GM12878 (cell line): Measurements from ENCODE around the gene NRG2. TPM values are rescaled to one million over a fixed set of nuclear protein-coding genes. Genes with fewer than 3 reads are reported as not detected.

Experiments
- ATAC-seq: fragments of 200-7000 bp; cut with Tn5 transposase; 3 replicates; pipeline ENCODE4 v1.9.1; 2020; ENCODE audit warnings: mild to moderate bottlenecking, moderate library complexity
- BruUV-seq: library from RNA; stranded (reverse); fragments of 400-500 nt; replicated peaks from 2 replicates; lab custom pipeline; 2021; lab: Mats Ljungman, UMichigan
- CTCF ChIA-PET: fragments of 300-600 bp; sonication (Branson Sonifier 250); formaldehyde crosslinking; extraction: SDS; loops from one replicate; lab custom pipeline; 2021; ENCODE audit warnings: inconsistent platforms; lab: Yijun Ruan, JAX
- POLR2A ChIA-PET: fragments of 350-600 bp; formaldehyde crosslinking; extraction: SDS; loops from one replicate; lab custom pipeline; 2021; ENCODE audit warnings: inconsistent platforms; lab: Charles Lee
- RAD21 ChIA-PET: fragments of 300-600 bp; sonication (Branson Sonifier 250); formaldehyde crosslinking; loops from one replicate; lab custom pipeline; 2023; ENCODE audit warnings: antibody characterized with exemption; ENCODE audit not compliant: unreplicated experiment; lab: Charles Lee
- SMC1A ChIA-PET: fragments of 300-600 bp; sonication (Branson Sonifier 250); formaldehyde crosslinking; loops from one replicate; lab custom pipeline; 2023; ENCODE audit not compliant: unreplicated experiment, uncharacterized antibody; lab: Charles Lee
- DNase-seq: peaks from one replicate; pipeline ENCODE4 v3.0.0-alpha.2; 2011; ENCODE audit warnings: low read depth, low spot score
- FAIRE-seq: peaks from 3 replicates; lab custom pipeline; 2011; peaks lifted over from hg19 to GRCh38; lab: Jason Lieb, UNC
- H2AFZ ChIP-seq: 2 replicates; pipeline ENCODE4 v1.6.0; 2011; ENCODE audit warnings: low read depth, low read length, control low read depth; ENCODE audit not compliant: control insufficient read depth
- H3K27ac ChIP-seq: 2 replicates; pipeline ENCODE4 v1.5.1; 2011; ENCODE audit warnings: control low read depth; ENCODE audit not compliant: control insufficient read depth, insufficient read depth
- H3K27me3 ChIP-seq, 2 experiments: replicated peaks in 1 of 2; 2 replicates each; pipeline versions ENCODE4 v1.6.0 to v1.6.1; 2011; ENCODE audit warnings: low read length in 1 of 2; ENCODE audit not compliant: control insufficient read depth in 2 of 2, insufficient read depth in 2 of 2
- H3K36me3 ChIP-seq, 2 experiments: 2 replicates each; pipeline ENCODE4 v1.5.1; 2011; ENCODE audit warnings: low read length in 1 of 2; ENCODE audit not compliant: control insufficient read depth in 2 of 2, insufficient read depth in 2 of 2
- H3K4me1 ChIP-seq: 2 replicates; pipeline ENCODE4 v1.6.1; 2011; ENCODE audit warnings: mild to moderate bottlenecking, low read length, moderate library complexity, mixed read lengths; ENCODE audit not compliant: control insufficient read depth, insufficient read depth
- H3K4me2 ChIP-seq: 2 replicates; pipeline ENCODE4 v1.6.0; 2011; ENCODE audit warnings: control low read depth; ENCODE audit not compliant: control insufficient read depth, insufficient read depth
- H3K4me3 ChIP-seq: fragments of 200-600 bp; sonication (generic); 2 replicates; pipeline ENCODE4 v1.5.1; 2016
- H3K79me2 ChIP-seq: 2 replicates; pipeline ENCODE4 v1.6.0; 2011; ENCODE audit warnings: low read length; ENCODE audit not compliant: control insufficient read depth, insufficient read depth
- H3K9ac ChIP-seq: 2 replicates; pipeline ENCODE4 v1.8.0; 2011; ENCODE audit warnings: low read length, control low read depth, mixed read lengths; ENCODE audit not compliant: control insufficient read depth, insufficient read depth
- H3K9me3 ChIP-seq: replicated peaks from 3 replicates; pipeline ENCODE4 v1.5.1; 2011; ENCODE audit warnings: mild to moderate bottlenecking, low read length; ENCODE audit not compliant: control insufficient read depth, insufficient read depth
- H4K20me1 ChIP-seq: 2 replicates; pipeline ENCODE4 v1.6.0; 2011; ENCODE audit not compliant: control insufficient read depth, insufficient read depth
- BACH1 ChIP-seq: fragments of 450-650 bp; IDR thresholded peaks from 2 replicates; pipeline ENCODE4 v1.6.1; 2017; ENCODE audit warnings: mild to moderate bottlenecking, borderline replicate concordance
- BHLHE40 ChIP-seq, 2 experiments: fragments of 450-650 bp in 1 of 2; IDR thresholded peaks; 2 replicates each; pipeline ENCODE4 v1.6.1; 2011 to 2017; ENCODE audit warnings: low read depth in 2 of 2, borderline replicate concordance in 1 of 2, improper control_type of control experiment in 1 of 2, low read length in 1 of 2, mild to moderate bottlenecking in 1 of 2
- CHD2 ChIP-seq: IDR thresholded peaks from 2 replicates; pipeline ENCODE4 v1.6.1; 2011; ENCODE audit warnings: low read depth, low read length, improper control_type of control experiment, borderline replicate concordance
- ESRRA ChIP-seq: IDR thresholded peaks from 2 replicates; pipeline ENCODE4 v1.6.1; 2012; ENCODE audit warnings: mild to moderate bottlenecking, low read length, improper control_type of control experiment
- ETV6 ChIP-seq, 2 experiments: fragments of 450-650 bp in 1 of 2; IDR thresholded peaks in 1 of 2; conservative IDR thresholded peaks in 1 of 2; 2 replicates each; pipeline ENCODE4 v1.6.1; 2014; ENCODE audit warnings: antibody characterized with exemption in 1 of 2, borderline replicate concordance in 1 of 2, low read depth in 1 of 2, mild to moderate bottlenecking in 1 of 2, moderate library complexity in 1 of 2
- IRF4 ChIP-seq: IDR thresholded peaks from 2 replicates; pipeline ENCODE4 v1.6.1; 2011; ENCODE audit warnings: low read depth, low read length
- MYB ChIP-seq: fragments of 150-350 bp; IDR thresholded peaks from 2 replicates; pipeline ENCODE4 v1.6.1; 2014; ENCODE audit warnings: mild to moderate bottlenecking, low read depth, low read length, borderline replicate concordance
- PAX8 ChIP-seq: fragments of 450-650 bp; IDR thresholded peaks from 2 replicates; pipeline ENCODE4 v1.6.1; 2017; ENCODE audit warnings: mild to moderate bottlenecking, moderate library complexity
- POLR2AphosphoS2 ChIP-seq: IDR thresholded peaks from 2 replicates; pipeline ENCODE4 v1.6.1; 2011; ENCODE audit warnings: low read depth, mild to moderate bottlenecking, low read length, improper control_type of control experiment, moderate library complexity
- POLR2AphosphoS5 ChIP-seq: IDR thresholded peaks from 2 replicates; pipeline ENCODE4 v1.6.1; 2011; ENCODE audit warnings: mild to moderate bottlenecking, low read length, inconsistent platforms
- RBBP5 ChIP-seq: fragments of 200-600 bp; sonication (generic); conservative IDR thresholded peaks from 2 replicates; pipeline ENCODE4 v1.6.1; 2016
- SMAD5 ChIP-seq: IDR thresholded peaks from 2 replicates; pipeline ENCODE4 v1.6.1; 2016; ENCODE audit warnings: antibody characterized with exemption, low read depth
- ZNF384 ChIP-seq: IDR thresholded peaks from 2 replicates; pipeline ENCODE4 v1.6.1; 2012; ENCODE audit warnings: low read depth, mild to moderate bottlenecking, low read length, improper control_type of control experiment, borderline replicate concordance
- ZZZ3 ChIP-seq: IDR thresholded peaks from 2 replicates; pipeline ENCODE4 v1.6.1; 2011; ENCODE audit warnings: low read depth; ENCODE audit not compliant: control insufficient read depth, insufficient read length
- WGBS: methylation state at CpG from one replicate; pipeline ENCODE4 v1.1.6; 2016; ENCODE audit warnings: low lambda C conversion rate; ENCODE audit not compliant: insufficient replicate concordance, insufficient coverage; ENCODE audit errors: missing lambda C conversion rate; 5-methylcytosine and 5-hydroxymethylcytosine counted together
- in situ Hi-C: fragments of 300-500 bp; cut with MboI; formaldehyde crosslinking; loops from 9 replicates; pipeline ENCODE4 v1.14.3; 2018; ENCODE audit warnings: mixed read lengths
- intact Hi-C: fragments of 100-400 bp; cut with micrococcal nuclease; formaldehyde crosslinking; loops from one replicate; pipeline ENCODE4 v1.14.2; 2022; ENCODE audit not compliant: unreplicated experiment
- polyA plus RNA-seq, 11 experiments: library from polyadenylated mRNA; depleted of rRNA in 4 of 11; unstranded in 6 of 11; stranded (reverse) in 5 of 11; fragments of >200 nt; fragmentation: Nextera tagmentation in 4 of 11; fragmentation: Illumina TruSeq in 1 of 11; extraction: Ambion mirVana in 4 of 11; extraction: Trizol in 1 of 11; gene quantifications; 1 replicate in 1 of 11; 2 replicates in 10 of 11; pipeline versions ENCODE4 v1.2.1 to v1.2.3, GENCODE V29; 2011 to 2016; ENCODE audit warnings: inconsistent platforms in 2 of 11, missing spikeins in 2 of 11, low read depth in 1 of 11
- total RNA-seq, 4 experiments: library from RNA; depleted of rRNA in 3 of 4; stranded (reverse); fragments of >200 nt in 3 of 4; fragmentation: Illumina TruSeq in 1 of 4; extraction: Trizol in 1 of 4; gene quantifications; 2 replicates each; pipeline versions ENCODE4 v1.2.1 to v1.2.3, GENCODE V29; 2013 to 2021
- TF ChIP-seq, protein P1 (sequence below): fragments of 450-650 bp; IDR thresholded peaks from 2 replicates; pipeline ENCODE4 v1.6.1; 2017; ENCODE audit warnings: mild to moderate bottlenecking
- TF ChIP-seq, protein P2 (sequence below): fragments of 450-650 bp; IDR thresholded peaks from 2 replicates; pipeline ENCODE4 v1.6.1; 2016; ENCODE audit warnings: mild to moderate bottlenecking
- TF ChIP-seq, protein P3 (sequence below): fragments of 450-650 bp; formaldehyde crosslinking; IDR thresholded peaks from 2 replicates; pipeline ENCODE4 v1.4.0; 2022; ENCODE audit warnings: mild to moderate bottlenecking, moderate library complexity

NRG2 gene
- total and polyA plus RNA-seq, 10 of the 15 experiments (the other 5 are each of a cell fraction or from before 2014, with no cell fraction given), result 0.10 to 21.7 (median 9.6) TPM

DNA sequence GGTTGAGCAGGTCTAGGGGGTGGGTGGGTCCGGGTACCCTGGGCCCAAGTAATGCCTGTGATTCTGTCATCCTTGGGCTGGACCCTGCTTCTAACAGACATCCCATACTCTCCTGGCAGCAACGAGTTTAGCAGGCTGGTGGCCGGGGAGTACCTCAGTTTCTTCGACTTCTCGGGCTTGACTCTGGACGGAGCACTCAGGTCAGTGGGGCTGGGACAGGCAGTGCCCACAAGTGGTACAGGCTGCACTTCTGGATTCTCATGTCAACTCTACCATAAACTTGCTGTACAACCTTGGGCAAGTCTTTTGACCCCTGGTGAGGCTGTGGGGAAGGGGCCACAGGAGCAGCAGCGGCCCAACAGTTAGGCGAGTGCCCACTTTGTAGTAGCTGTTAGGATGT is 225.7 kb downstream of the NRG2 start (continued):
- TF ChIP-seq, protein P1, sequence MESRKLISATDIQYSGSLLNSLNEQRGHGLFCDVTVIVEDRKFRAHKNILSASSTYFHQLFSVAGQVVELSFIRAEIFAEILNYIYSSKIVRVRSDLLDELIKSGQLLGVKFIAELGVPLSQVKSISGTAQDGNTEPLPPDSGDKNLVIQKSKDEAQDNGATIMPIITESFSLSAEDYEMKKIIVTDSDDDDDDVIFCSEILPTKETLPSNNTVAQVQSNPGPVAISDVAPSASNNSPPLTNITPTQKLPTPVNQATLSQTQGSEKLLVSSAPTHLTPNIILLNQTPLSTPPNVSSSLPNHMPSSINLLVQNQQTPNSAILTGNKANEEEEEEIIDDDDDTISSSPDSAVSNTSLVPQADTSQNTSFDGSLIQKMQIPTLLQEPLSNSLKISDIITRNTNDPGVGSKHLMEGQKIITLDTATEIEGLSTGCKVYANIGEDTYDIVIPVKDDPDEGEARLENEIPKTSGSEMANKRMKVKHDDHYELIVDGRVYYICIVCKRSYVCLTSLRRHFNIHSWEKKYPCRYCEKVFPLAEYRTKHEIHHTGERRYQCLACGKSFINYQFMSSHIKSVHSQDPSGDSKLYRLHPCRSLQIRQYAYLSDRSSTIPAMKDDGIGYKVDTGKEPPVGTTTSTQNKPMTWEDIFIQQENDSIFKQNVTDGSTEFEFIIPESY, result no peak
- TF ChIP-seq, protein P2, sequence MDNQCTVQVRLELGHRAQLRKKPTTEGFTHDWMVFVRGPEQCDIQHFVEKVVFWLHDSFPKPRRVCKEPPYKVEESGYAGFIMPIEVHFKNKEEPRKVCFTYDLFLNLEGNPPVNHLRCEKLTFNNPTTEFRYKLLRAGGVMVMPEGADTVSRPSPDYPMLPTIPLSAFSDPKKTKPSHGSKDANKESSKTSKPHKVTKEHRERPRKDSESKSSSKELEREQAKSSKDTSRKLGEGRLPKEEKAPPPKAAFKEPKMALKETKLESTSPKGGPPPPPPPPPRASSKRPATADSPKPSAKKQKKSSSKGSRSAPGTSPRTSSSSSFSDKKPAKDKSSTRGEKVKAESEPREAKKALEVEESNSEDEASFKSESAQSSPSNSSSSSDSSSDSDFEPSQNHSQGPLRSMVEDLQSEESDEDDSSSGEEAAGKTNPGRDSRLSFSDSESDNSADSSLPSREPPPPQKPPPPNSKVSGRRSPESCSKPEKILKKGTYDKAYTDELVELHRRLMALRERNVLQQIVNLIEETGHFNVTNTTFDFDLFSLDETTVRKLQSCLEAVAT, result no peak
- no peak for TF ChIP-seq CHD2
- no peak for TF ChIP-seq ZNF384
- no peak for TF ChIP-seq PAX8
- TF ChIP-seq IRF4, result no peak
- TF ChIP-seq BACH1, result no peak
- TF ChIP-seq ZZZ3, result no peak

- H2AFZ ChIP-seq, result no peak overlapping the region
- ATAC-seq (no peak), DNase-seq (no peak), FAIRE-seq (no peak)
- SMC1A ChIA-PET, result no interaction called here
- H3K27ac ChIP-seq, result no peak overlapping the region
- in situ Hi-C loops (no loop called here), intact Hi-C loops (no loop called here)
- no peaks in the 10 kb centered on the region for H3K36me3 ChIP-seq
- H4K20me1 ChIP-seq, result no peaks in the 10 kb centered on the region
- H3K9ac ChIP-seq, result no peak overlapping the region
- POLR2A ChIA-PET, result no interaction called here
- no peaks in the 10 kb centered on the region; the same call in 2 of the 3 replicates for H3K9me3 ChIP-seq
- no peaks in the 10 kb centered on the region for H3K4me1 ChIP-seq
- H3K4me2 ChIP-seq, result no peak overlapping the region
- no peak overlapping the region for H3K4me3 ChIP-seq
- RAD21 ChIA-PET, result no interaction called here
- H3K27me3 ChIP-seq, result peaks cover 2 to 4% of the 10 kb centered on the region in 2 experiments; a peak in 3 of 4 replicates
- CTCF ChIA-PET, result no interaction called here
- no peaks in the 10 kb centered on the region for H3K79me2 ChIP-seq
- no TSS peak for BruUV-seq
- WGBS, result 33% methylated on average over 12 of the region's 12 CpGs
- TF ChIP-seq ESRRA (no peak), BHLHE40 (IDR thresholded peaks at IDR 0.05; ENCODE audit: borderline replicate concordance in 1 of 2, low read depth in 2 of 2, low read length in 1 of 2) (no peak), RBBP5 (no peak), POLR2AphosphoS5 (no peak), POLR2AphosphoS2 (no peak), SMAD5 (no peak), MYB (no peak), ETV6 (conservative IDR thresholded peaks at IDR 0.05 in 1 of 2, IDR thresholded peaks at IDR 0.05 in 1 of 2; ENCODE audit: borderline replicate concordance in 1 of 2, low read depth in 1 of 2) (no peak)
- TF ChIP-seq, protein P3, sequence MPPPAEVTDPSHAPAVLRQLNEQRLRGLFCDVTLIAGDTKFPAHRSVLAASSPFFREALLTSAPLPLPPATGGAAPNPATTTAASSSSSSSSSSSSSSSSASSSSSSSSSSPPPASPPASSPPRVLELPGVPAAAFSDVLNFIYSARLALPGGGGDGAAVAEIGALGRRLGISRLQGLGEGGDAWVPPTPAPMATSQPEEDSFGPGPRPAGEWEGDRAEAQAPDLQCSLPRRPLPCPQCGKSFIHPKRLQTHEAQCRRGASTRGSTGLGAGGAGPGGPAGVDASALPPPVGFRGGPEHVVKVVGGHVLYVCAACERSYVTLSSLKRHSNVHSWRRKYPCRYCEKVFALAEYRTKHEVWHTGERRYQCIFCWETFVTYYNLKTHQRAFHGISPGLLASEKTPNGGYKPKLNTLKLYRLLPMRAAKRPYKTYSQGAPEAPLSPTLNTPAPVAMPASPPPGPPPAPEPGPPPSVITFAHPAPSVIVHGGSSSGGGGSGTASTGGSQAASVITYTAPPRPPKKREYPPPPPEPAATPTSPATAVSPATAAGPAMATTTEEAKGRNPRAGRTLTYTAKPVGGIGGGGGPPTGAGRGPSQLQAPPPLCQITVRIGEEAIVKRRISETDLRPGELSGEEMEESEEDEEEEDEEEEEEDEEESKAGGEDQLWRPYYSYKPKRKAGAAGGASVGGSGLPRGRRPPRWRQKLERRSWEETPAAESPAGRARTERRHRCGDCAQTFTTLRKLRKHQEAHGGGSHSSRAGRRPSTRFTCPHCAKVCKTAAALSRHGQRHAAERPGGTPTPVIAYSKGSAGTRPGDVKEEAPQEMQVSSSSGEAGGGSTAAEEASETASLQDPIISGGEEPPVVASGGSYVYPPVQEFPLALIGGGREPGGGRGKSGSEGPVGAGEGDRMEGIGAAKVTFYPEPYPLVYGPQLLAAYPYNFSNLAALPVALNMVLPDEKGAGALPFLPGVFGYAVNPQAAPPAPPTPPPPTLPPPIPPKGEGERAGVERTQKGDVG (CRISPR knock-in tag), result no peak
Observed at GRCh38 chr5:139816566-139816965, 226.5 kb downstream of the NRG2 start.
